H9 (cell line): ENCODE results near the gene MUC5B. TPM values are rescaled to one million over a fixed set of nuclear protein-coding genes. Genes with fewer than 3 reads are reported as not detected.
A peak's percentile ranks its signal among the peaks of the same experiment; 100 is the strongest.

Experiments
- DNase-seq: peaks from one replicate; pipeline ENCODE4 v3.0.0-alpha.2; 2017
- H2AFZ ChIP-seq: one replicate; pipeline ENCODE4 v1.6.1; 2013; ENCODE audit warnings: mild to moderate bottlenecking, low read length, control low read depth, moderate library complexity
- H2AK5ac ChIP-seq: 2 replicates; pipeline ENCODE4 v1.6.1; 2013; ENCODE audit warnings: low read length, control low read depth, mixed read lengths; ENCODE audit not compliant: insufficient read length
- H2BK120ac ChIP-seq: one replicate; pipeline ENCODE4 v1.6.1; 2013; ENCODE audit warnings: low read depth, mild to moderate bottlenecking, low read length, control low read depth, inconsistent platforms; ENCODE audit not compliant: poor library complexity, severe bottlenecking
- H2BK12ac ChIP-seq: 2 replicates; pipeline ENCODE4 v1.6.1; 2013; ENCODE audit warnings: low read length, control low read depth, mixed read lengths, low read depth; ENCODE audit not compliant: insufficient read length
- H2BK15ac ChIP-seq: 2 replicates; pipeline ENCODE4 v1.6.1; 2013; ENCODE audit warnings: low read depth, low read length, control low read depth
- H2BK20ac ChIP-seq: one replicate; pipeline ENCODE4 v1.6.1; 2013; ENCODE audit warnings: low read depth, mild to moderate bottlenecking, low read length, control low read depth, inconsistent platforms; ENCODE audit not compliant: poor library complexity, severe bottlenecking
- H2BK5ac ChIP-seq: 2 replicates; pipeline ENCODE4 v1.6.1; 2013; ENCODE audit warnings: low read length, control low read depth, mixed read lengths; ENCODE audit not compliant: insufficient read length
- H3K14ac ChIP-seq: 2 replicates; pipeline ENCODE4 v1.6.1; 2013; ENCODE audit warnings: low read length, control low read depth; ENCODE audit not compliant: insufficient read depth
- H3K18ac ChIP-seq: 2 replicates; pipeline ENCODE4 v1.6.1; 2013; ENCODE audit warnings: low read depth, mild to moderate bottlenecking, mixed read lengths, low read length, control low read depth; ENCODE audit not compliant: insufficient read length
- H3K23ac ChIP-seq: 2 replicates; pipeline ENCODE4 v1.6.1; 2013; ENCODE audit warnings: low read length, control low read depth, mixed read lengths, low read depth; ENCODE audit not compliant: insufficient read length
- H3K23me2 ChIP-seq: 2 replicates; pipeline ENCODE4 v1.6.1; 2013; ENCODE audit warnings: low read depth, mild to moderate bottlenecking, mixed read lengths, low read length, control low read depth; ENCODE audit not compliant: insufficient read length, poor library complexity, severe bottlenecking
- H3K27ac ChIP-seq: 2 replicates; pipeline ENCODE4 v1.5.1; 2013; ENCODE audit warnings: low read length, control low read depth, mixed read lengths, low read depth; ENCODE audit not compliant: insufficient read length
- H3K27me3 ChIP-seq: 2 replicates; pipeline ENCODE4 v1.6.1; 2013; ENCODE audit warnings: low read length, control low read depth, inconsistent platforms; ENCODE audit not compliant: insufficient read depth
- H3K4ac ChIP-seq: 2 replicates; pipeline ENCODE4 v1.6.1; 2013; ENCODE audit warnings: low read depth, mild to moderate bottlenecking, control low read depth, inconsistent platforms, low read length, moderate library complexity
- H3K4me1 ChIP-seq: 2 replicates; pipeline ENCODE4 v1.6.1; 2013; ENCODE audit warnings: low read length, control low read depth, inconsistent platforms; ENCODE audit not compliant: insufficient read depth
- H3K4me2 ChIP-seq: 2 replicates; pipeline ENCODE4 v1.6.1; 2013; ENCODE audit warnings: low read length, control low read depth, mixed read lengths; ENCODE audit not compliant: insufficient read length, insufficient read depth
- H3K56ac ChIP-seq: 2 replicates; pipeline ENCODE4 v1.6.1; 2013; ENCODE audit warnings: low read depth, mild to moderate bottlenecking, mixed read lengths, low read length, control low read depth; ENCODE audit not compliant: insufficient read length
- H3K79me1 ChIP-seq: 2 replicates; pipeline ENCODE4 v1.6.1; 2013; ENCODE audit warnings: low read depth, mild to moderate bottlenecking, moderate library complexity, low read length, control low read depth, inconsistent platforms; ENCODE audit not compliant: insufficient read depth, poor library complexity, severe bottlenecking
- H3K79me2 ChIP-seq: 2 replicates; pipeline ENCODE4 v1.6.1; 2013; ENCODE audit warnings: low read length, control low read depth, inconsistent platforms; ENCODE audit not compliant: insufficient read depth
- H3K9ac ChIP-seq: 2 replicates; pipeline ENCODE4 v1.6.1; 2013; ENCODE audit warnings: low read length, control low read depth, mixed read lengths; ENCODE audit not compliant: insufficient read length; ENCODE audit errors: extremely low read depth
- H3K9me3 ChIP-seq: one replicate; pipeline ENCODE4 v1.6.1; 2013; ENCODE audit warnings: low read depth, low read length, inconsistent platforms; ENCODE audit not compliant: control insufficient read depth
- H3T11ph ChIP-seq: one replicate; pipeline ENCODE4 v1.6.1; 2013; ENCODE audit warnings: mild to moderate bottlenecking, low read length, control low read depth, inconsistent platforms
- H4K20me1 ChIP-seq: one replicate; pipeline ENCODE4 v1.6.1; 2013; ENCODE audit not compliant: control insufficient read depth, insufficient read length, insufficient read depth
- H4K5ac ChIP-seq: 2 replicates; pipeline ENCODE4 v1.6.1; 2013; ENCODE audit warnings: low read depth, mild to moderate bottlenecking, mixed read lengths, low read length, control low read depth; ENCODE audit not compliant: insufficient read length
- H4K8ac ChIP-seq: replicated peaks from 2 replicates; pipeline ENCODE4 v1.6.1; 2013; ENCODE audit warnings: low read length, control low read depth, mixed read lengths, low read depth; ENCODE audit not compliant: insufficient read length
- H4K91ac ChIP-seq: 2 replicates; pipeline ENCODE4 v1.6.1; 2013; ENCODE audit warnings: low read depth, mild to moderate bottlenecking, moderate library complexity, mixed read lengths, low read length, control low read depth; ENCODE audit not compliant: insufficient read length
- H3K27ac Mint-ChIP-seq, 3 experiments: 2 replicates in 2 of 3; 3 replicates in 1 of 3; pipeline ENCODE4 v1.8.0; 2020 to 2021; ENCODE audit warnings: mixed read lengths in 3 of 3, mild to moderate bottlenecking in 1 of 3, moderate library complexity in 1 of 3
- H3K27me3 Mint-ChIP-seq: 2 replicates; pipeline ENCODE4 v1.8.0; 2021; ENCODE audit warnings: low read depth, mild to moderate bottlenecking, moderate library complexity, mixed read lengths
- H3K36me3 Mint-ChIP-seq, 3 experiments: 2 replicates in 2 of 3; 3 replicates in 1 of 3; pipeline ENCODE4 v1.8.0; 2020 to 2021; ENCODE audit warnings: low read depth in 3 of 3, mixed read lengths in 3 of 3; ENCODE audit not compliant: insufficient read depth in 1 of 3
- H3K4me1 Mint-ChIP-seq, 2 experiments: 2 replicates each; pipeline ENCODE4 v1.8.0; 2020; ENCODE audit warnings: mixed read lengths in 2 of 2
- H3K4me3 Mint-ChIP-seq, 2 experiments: 2 replicates in 1 of 2; 3 replicates in 1 of 2; pipeline ENCODE4 v1.8.0; 2020 to 2021; ENCODE audit warnings: mild to moderate bottlenecking in 2 of 2, mixed read lengths in 2 of 2, moderate library complexity in 1 of 2
- H3K9me3 Mint-ChIP-seq, 2 experiments: 2 replicates in 1 of 2; 3 replicates in 1 of 2; pipeline ENCODE4 v1.8.0; 2020; ENCODE audit warnings: mild to moderate bottlenecking in 2 of 2, mixed read lengths in 2 of 2, moderate library complexity in 1 of 2
- CTCF ChIP-seq: fragments of 200-600 bp; sonication (generic); conservative IDR thresholded peaks from 3 replicates; pipeline ENCODE4 v1.8.0; 2021; ENCODE audit warnings: antibody characterized with exemption, mild to moderate bottlenecking
- WGBS: extraction: QIAGEN DNeasy Blood & Tissue Kit; methylation state at CpG from one replicate; pipeline ENCODE4 v1.1.7; 2013; ENCODE audit warnings: missing lambda C conversion rate, low lambda C conversion rate, mixed read lengths; ENCODE audit not compliant: insufficient read length; ENCODE audit errors: extremely low coverage; 5-methylcytosine and 5-hydroxymethylcytosine counted together
- total RNA-seq: library from RNA; stranded (reverse); gene quantifications from 2 replicates; pipeline ENCODE4 v1.2.1, GENCODE V29; 2021

MUC5B gene
- total RNA-seq, 1 experiment from 2014 or later: not detected

DNA sequence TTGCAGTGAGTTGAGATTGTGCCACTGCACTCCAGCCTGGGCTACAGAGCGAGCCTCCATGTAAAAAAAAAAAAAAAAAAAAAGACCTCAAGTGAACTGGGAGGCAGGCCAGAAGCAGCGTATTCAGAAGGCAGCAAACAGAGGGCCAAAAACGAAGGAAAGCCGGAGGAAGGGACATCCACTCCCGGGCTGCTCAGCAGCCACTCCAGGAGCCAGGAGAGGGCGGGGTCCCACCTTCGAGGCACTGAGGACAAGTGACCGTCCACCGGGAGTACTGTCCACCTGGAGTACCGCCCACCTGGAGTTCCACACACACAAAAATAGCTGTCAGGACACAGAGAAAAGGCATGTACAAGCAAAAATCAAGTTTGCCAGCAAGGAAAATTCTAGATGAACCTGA is 81.1 kb downstream of the MUC5B start:
- H3K18ac ChIP-seq: no peak overlapping the region
- no peaks in the 10 kb centered on the region for H3K27me3 ChIP-seq
- H4K8ac ChIP-seq: no peak overlapping the region
- no peak overlapping the region for H2BK12ac ChIP-seq
- H2BK20ac ChIP-seq: no peak overlapping the region
- peak; percentile 22 for DNase-seq
- H3K4me3 Mint-ChIP-seq: no peak overlapping the region
- no peak overlapping the region for H2AK5ac ChIP-seq
- TF ChIP-seq CTCF: no peak
- H4K91ac ChIP-seq: no peak overlapping the region
- WGBS: no CpG with 5 or more reads among the region's 10 CpGs
- H2BK15ac ChIP-seq: no peak overlapping the region
- no peak overlapping the region for H3T11ph ChIP-seq
- H3K27ac Mint-ChIP-seq: no peak overlapping the region
- no peaks in the 10 kb centered on the region; the same call in 1 of the 2 replicates for H3K4me1 ChIP-seq
- H3K27ac ChIP-seq: no peak overlapping the region
- H3K9ac ChIP-seq: no peak overlapping the region
- no peak overlapping the region for H2BK5ac ChIP-seq
- no peak overlapping the region for H3K14ac ChIP-seq
- no peak overlapping the region for H3K23ac ChIP-seq
- no peaks in the 10 kb centered on the region for H4K20me1 ChIP-seq
- peaks cover 23 to 34% of the 10 kb centered on the region in 2 experiments for H3K4me1 Mint-ChIP-seq
- no peak overlapping the region for H3K4me2 ChIP-seq
- H3K27me3 Mint-ChIP-seq: no peaks in the 10 kb centered on the region
- H3K79me1 ChIP-seq: peaks cover 13% of the 10 kb centered on the region
- no peak overlapping the region for H4K5ac ChIP-seq
- no peaks in the 10 kb centered on the region for H3K9me3 Mint-ChIP-seq
- no peak overlapping the region for H2BK120ac ChIP-seq
- no peaks in the 10 kb centered on the region for H3K23me2 ChIP-seq
- H3K56ac ChIP-seq: no peak overlapping the region
- no peaks in the 10 kb centered on the region for H3K9me3 ChIP-seq
- no peak overlapping the region for H3K4ac ChIP-seq
- H2AFZ ChIP-seq: no peak overlapping the region
- H3K79me2 ChIP-seq: peaks cover 1% of the 10 kb centered on the region; the same call in 1 of the 2 replicates
- H3K36me3 Mint-ChIP-seq: peaks cover 0 to 5% (median 4%) of the 10 kb centered on the region in 3 experiments; a peak in 3 of 7 replicates
